Motor neuron (in vitro differentiated cells): ENCODE results near the gene GTF3C2. TPM values are rescaled to one million over a fixed set of nuclear protein-coding genes. Genes with fewer than 3 reads are reported as not detected.
A peak's percentile ranks its signal among the peaks of the same experiment; 100 is the strongest.
"Not testable (repeated sequence)": the region's sequence is repeated elsewhere in the genome, so short reads cannot be mapped to it uniquely, and the experiment has no call there.

Experiments used
- ATAC-seq, 8 experiments: fragments of 200-7000 bp; cut with Tn5 transposase; replicated peaks in 6 of 8; 2 replicates each; pipeline ENCODE4 v1.8.0; 2021; ENCODE audit warnings: mild to moderate bottlenecking in 8 of 8, moderate library complexity in 8 of 8
- H3K27ac ChIP-seq, 2 donors: fragments of 250-450 bp; sonication (Bioruptor Pico); 2 replicates each; pipeline ENCODE4 v1.9.0; 2021; ENCODE audit warnings: antibody characterized with exemption in 2 of 2, mild to moderate bottlenecking in 2 of 2, moderate library complexity in 1 of 2
- H3K4me1 ChIP-seq, 2 donors: fragments of 250-450 bp; sonication (Bioruptor Pico); replicated peaks in 1 of 2; 2 replicates each; pipeline ENCODE4 v1.6.1; 2021; ENCODE audit warnings: antibody characterized with exemption in 2 of 2, mild to moderate bottlenecking in 2 of 2, moderate library complexity in 1 of 2
- H3K4me3 ChIP-seq, 5 donors: fragments of 250-450 bp; sonication (Bioruptor Pico); 2 replicates each; pipeline ENCODE4 v1.9.0; 2021; ENCODE audit warnings: antibody characterized with exemption in 5 of 5, mild to moderate bottlenecking in 5 of 5, moderate library complexity in 4 of 5
- WGBS, 10 experiments: fragments of 450-650 bp; shearing (Covaris generic); methylation state at CpG; one replicate each; pipeline ENCODE4 v1.0.0; 2022; 5-methylcytosine and 5-hydroxymethylcytosine counted together
- in situ Hi-C, 9 experiments: fragments of 400-800 bp; cut with MboI; loops; one replicate each; pipeline ENCODE4 v1.15.0; 2021; ENCODE audit warnings: low sequenced_read_pairs in 9 of 9, low pct_unique_long_range_greater_than_20kb in 2 of 9; ENCODE audit not compliant: unreplicated experiment in 9 of 9
- total RNA-seq, 8 experiments: library from RNA; unstranded; fragments of 300-600 nt; gene quantifications; 2 replicates each; pipeline versions ENCODE4 v1.2.3 to v1.2.4, GENCODE V29; 2022

GTF3C2 gene
- total RNA-seq, 8 experiments from 2014 or later: 19.6 to 80.8 (median 33.0) TPM

GRCh38 chr2:27369471-27370025 is 13.0 kb upstream of the GTF3C2 start:
- peak overlapping the region; percentile 75 to 88 for H3K27ac ChIP-seq

GRCh38 chr2:27363933-27364332 is 7.4 kb upstream of the GTF3C2 start:
- H3K4me1 ChIP-seq: peaks cover 2% of the 10 kb centered on the region in 2 donors
- ATAC-seq: no peak
- no peak overlapping the region for H3K27ac ChIP-seq
- in situ Hi-C loops: no loop called here
- WGBS, 10 experiments: 43 to 100% (median 94%) methylated on average over 1 to 2 of the region's 2 CpGs; no CpG with 5 or more reads in 5 of the 10 experiments
- no peak overlapping the region for H3K4me3 ChIP-seq

More at GRCh38 chr2:27369471-27370025, 13.0 kb upstream of the GTF3C2 start:
- WGBS, 10 experiments: 1 to 100% (median 4%) methylated on average over 1 to 18 of the region's 18 CpGs; no CpG with 5 or more reads in 2 of the 10 experiments
- H3K4me3 ChIP-seq: peak overlapping the region; percentile 62 to 90 (median 86)
- H3K4me1 ChIP-seq: peaks cover 13 to 14% of the 10 kb centered on the region in 2 donors
- in situ Hi-C loops: no loop called here
- peak in 3 of 8 experiments; percentile 32 to 54 (median 41) for ATAC-seq

- Histone ChIP-seq H3K27ac (no peak overlapping the region), H3K4me1 (peaks cover 0 to 5% of the 10 kb centered on the region in 2 donors), H3K4me3 (no peak overlapping the region)
- ATAC-seq: no peak
- in situ Hi-C loops: no loop called here
- 83 to 100% (median 98%) methylated on average over 1 to 4 of the region's 4 CpGs for WGBS, 10 experiments
Measured at GRCh38 chr2:27362678-27363420, 6.3 kb upstream of the GTF3C2 start.

GRCh38 chr2:27356056-27356381 is 545 bp downstream of the GTF3C2 start:
- Histone ChIP-seq H3K4me3 (peak overlapping the region; percentile 66 to 87 (median 72)), H3K4me1 (peaks cover 8 to 14% of the 10 kb centered on the region in 2 donors), H3K27ac (peak overlapping the region; percentile 90 to 94)
- ATAC-seq: peak in 3 of 8 experiments; percentile 30 to 42 (median 39)
- in situ Hi-C loops: no loop called here
- 0 to 3% (median 0%) methylated on average over 4 to 10 of the region's 12 CpGs; no CpG with 5 or more reads in 3 of the 10 experiments for WGBS, 10 experiments

GRCh38 chr2:27354597-27354927 is 2.0 kb downstream of the GTF3C2 start:
- Histone ChIP-seq H3K27ac (no peak overlapping the region), H3K4me3 (no peak overlapping the region)
- ATAC-seq: no peak

GRCh38 chr2:27353762-27354596 is 2.6 kb downstream of the GTF3C2 start:
- WGBS, 10 experiments: 74 to 100% (median 82%) methylated on average over 1 to 6 of the region's 7 CpGs; no CpG with 5 or more reads in 1 of the 10 experiments
- H3K4me3 ChIP-seq: no peak overlapping the region
- no peak overlapping the region for H3K27ac ChIP-seq
- ATAC-seq: no peak
- in situ Hi-C loops: no loop called here
- peaks cover 8 to 14% of the 10 kb centered on the region in 2 donors for H3K4me1 ChIP-seq

More at GRCh38 chr2:27354597-27354927, 2.0 kb downstream of the GTF3C2 start:
- H3K4me1 ChIP-seq: peaks cover 8 to 14% of the 10 kb centered on the region in 2 donors
- in situ Hi-C loops: no loop called here
- WGBS, 10 experiments: 74 to 100% (median 98%) methylated on average over 2 to 7 of the region's 7 CpGs

- H3K27ac ChIP-seq, in situ Hi-C loops, H3K4me3 ChIP-seq, ATAC-seq: not testable (repeated sequence)
- 86 to 100% (median 93%) methylated on average over 1 to 5 of the region's 5 CpGs; no CpG with 5 or more reads in 3 of the 10 experiments for WGBS, 10 experiments
- H3K4me1 ChIP-seq: peaks cover 8 to 14% of the 10 kb centered on the region in 2 donors
Measured at GRCh38 chr2:27353386-27353761, 3.2 kb downstream of the GTF3C2 start.

GRCh38 chr2:27351802-27352598 is 4.6 kb downstream of the GTF3C2 start:
- Histone ChIP-seq H3K4me3 (no peak overlapping the region), H3K4me1 (peaks cover 5 to 6% of the 10 kb centered on the region in 2 donors), H3K27ac (no peak overlapping the region)
- WGBS, 10 experiments: 55 to 100% (median 88%) methylated on average over 2 to 6 of the region's 6 CpGs; no CpG with 5 or more reads in 1 of the 10 experiments
- in situ Hi-C loops: no loop called here
- no peak for ATAC-seq

GRCh38 chr2:27350106-27350693 is 6.4 kb downstream of the GTF3C2 start:
- no peak for ATAC-seq
- 69 to 100% (median 91%) methylated on average over 1 to 6 of the region's 7 CpGs for WGBS, 10 experiments
- Histone ChIP-seq H3K4me1 (peaks cover 2% of the 10 kb centered on the region in 2 donors), H3K27ac (no peak overlapping the region), H3K4me3 (no peak overlapping the region)
- in situ Hi-C loops: no loop called here

- Histone ChIP-seq H3K4me3 (no peak overlapping the region), H3K4me1 (no peaks in the 10 kb centered on the region), H3K27ac (no peak overlapping the region)
- in situ Hi-C loops: no loop called here
- WGBS, 10 experiments: 83 to 100% methylated on average over 1 of the region's 2 CpGs; no CpG with 5 or more reads in 8 of the 10 experiments
- peak in 2 of 8 experiments; percentile 68 to 85 for ATAC-seq
Measured at GRCh38 chr2:27347641-27348040, 8.9 kb downstream of the GTF3C2 start.

GRCh38 chr2:27336173-27336572 is 20.4 kb downstream of the GTF3C2 start:
- Histone ChIP-seq H3K27ac (no peak overlapping the region), H3K4me3 (no peak overlapping the region), H3K4me1 (no peaks in the 10 kb centered on the region)
- no peak for ATAC-seq
- 81 to 100% (median 92%) methylated on average over 1 to 5 of the region's 7 CpGs; no CpG with 5 or more reads in 4 of the 10 experiments for WGBS, 10 experiments
- in situ Hi-C loops: no loop called here

- Histone ChIP-seq H3K27ac (no peak overlapping the region), H3K4me1 (no peaks in the 10 kb centered on the region), H3K4me3 (no peak overlapping the region)
- 100% methylated on average over 1 of the region's 3 CpGs; no CpG with 5 or more reads in 6 of the 10 experiments for WGBS, 10 experiments
- ATAC-seq: peak in 3 of 8 experiments; percentile 65 to 100 (median 93)
- in situ Hi-C loops: no loop called here
Measured at GRCh38 chr2:27335311-27335710, 21.3 kb downstream of the GTF3C2 start.
